ENCODE data around the gene IKZF1. TPM values are rescaled to one million over a fixed set of nuclear protein-coding genes. Genes with fewer than 3 reads are reported as not detected.

The IKZF1 gene
- total RNA-seq, 1 donor from 2014 or later, result 2.0 TPM

DNA sequence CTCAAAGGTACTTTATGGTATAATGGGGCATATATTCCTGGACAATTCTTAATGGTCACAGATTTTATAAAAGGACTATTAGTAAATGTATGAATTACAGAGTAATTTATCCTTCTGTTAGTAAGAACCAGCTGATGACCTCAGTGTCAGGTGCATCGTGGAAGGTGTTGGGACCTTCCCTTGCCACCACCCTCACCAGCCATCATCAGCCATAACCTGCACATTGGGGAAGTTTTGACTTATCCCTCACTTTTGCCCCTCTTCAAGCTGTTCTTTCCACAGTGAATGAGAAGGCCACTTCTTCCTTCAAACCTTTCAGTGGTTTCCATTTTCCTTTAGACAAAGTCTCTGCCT, 93.4 kb downstream of the IKZF1 start:
- peaks cover 4% of the 10 kb centered on the region for H3K27me3 Mint-ChIP-seq
- no peaks in the 10 kb centered on the region for H3K9me3 Mint-ChIP-seq
- no peaks in the 10 kb centered on the region for H3K36me3 Mint-ChIP-seq
- no peak overlapping the region for H3K27ac Mint-ChIP-seq
- H3K4me1 Mint-ChIP-seq (ENCODE audit: unreplicated experiment), result no peaks in the 10 kb centered on the region
- no peak for DNase-seq (ENCODE audit: extremely low spot score, unreplicated experiment)
- H3K4me3 Mint-ChIP-seq, result no peak overlapping the region
- TF ChIP-seq, protein P1, sequence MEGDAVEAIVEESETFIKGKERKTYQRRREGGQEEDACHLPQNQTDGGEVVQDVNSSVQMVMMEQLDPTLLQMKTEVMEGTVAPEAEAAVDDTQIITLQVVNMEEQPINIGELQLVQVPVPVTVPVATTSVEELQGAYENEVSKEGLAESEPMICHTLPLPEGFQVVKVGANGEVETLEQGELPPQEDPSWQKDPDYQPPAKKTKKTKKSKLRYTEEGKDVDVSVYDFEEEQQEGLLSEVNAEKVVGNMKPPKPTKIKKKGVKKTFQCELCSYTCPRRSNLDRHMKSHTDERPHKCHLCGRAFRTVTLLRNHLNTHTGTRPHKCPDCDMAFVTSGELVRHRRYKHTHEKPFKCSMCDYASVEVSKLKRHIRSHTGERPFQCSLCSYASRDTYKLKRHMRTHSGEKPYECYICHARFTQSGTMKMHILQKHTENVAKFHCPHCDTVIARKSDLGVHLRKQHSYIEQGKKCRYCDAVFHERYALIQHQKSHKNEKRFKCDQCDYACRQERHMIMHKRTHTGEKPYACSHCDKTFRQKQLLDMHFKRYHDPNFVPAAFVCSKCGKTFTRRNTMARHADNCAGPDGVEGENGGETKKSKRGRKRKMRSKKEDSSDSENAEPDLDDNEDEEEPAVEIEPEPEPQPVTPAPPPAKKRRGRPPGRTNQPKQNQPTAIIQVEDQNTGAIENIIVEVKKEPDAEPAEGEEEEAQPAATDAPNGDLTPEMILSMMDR (conservative IDR thresholded peaks at IDR 0.05), result no peak

DNA sequence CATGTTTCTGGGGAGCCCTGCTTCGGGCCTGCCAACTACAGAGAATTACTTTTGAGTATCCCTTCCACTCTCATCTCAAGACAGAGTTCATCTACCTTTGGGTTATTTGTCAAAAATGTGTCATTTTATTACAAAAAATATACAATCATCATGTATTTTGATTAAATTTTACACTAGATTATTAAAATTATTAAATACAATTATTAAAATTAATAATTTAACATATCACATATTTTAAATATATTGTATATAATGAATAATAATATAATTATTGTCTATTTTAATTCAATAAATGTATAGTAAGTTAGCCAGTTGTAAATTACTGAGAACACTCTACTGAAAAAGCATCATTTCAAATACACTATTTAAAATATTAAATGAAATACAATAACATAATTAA, 94.7 kb downstream of the IKZF1 start:
- no peaks in the 10 kb centered on the region for H3K4me1 Mint-ChIP-seq (ENCODE audit: unreplicated experiment)
- no peak overlapping the region for H3K4me3 Mint-ChIP-seq
- H3K27me3 Mint-ChIP-seq, result peaks cover 4% of the 10 kb centered on the region
- no peaks in the 10 kb centered on the region for H3K9me3 Mint-ChIP-seq
- H3K36me3 Mint-ChIP-seq, result no peaks in the 10 kb centered on the region
- no peak overlapping the region for H3K27ac Mint-ChIP-seq
- no peak for DNase-seq (ENCODE audit: extremely low spot score, unreplicated experiment)
- TF ChIP-seq, protein P1 (conservative IDR thresholded peaks at IDR 0.05), result no peak

DNA sequence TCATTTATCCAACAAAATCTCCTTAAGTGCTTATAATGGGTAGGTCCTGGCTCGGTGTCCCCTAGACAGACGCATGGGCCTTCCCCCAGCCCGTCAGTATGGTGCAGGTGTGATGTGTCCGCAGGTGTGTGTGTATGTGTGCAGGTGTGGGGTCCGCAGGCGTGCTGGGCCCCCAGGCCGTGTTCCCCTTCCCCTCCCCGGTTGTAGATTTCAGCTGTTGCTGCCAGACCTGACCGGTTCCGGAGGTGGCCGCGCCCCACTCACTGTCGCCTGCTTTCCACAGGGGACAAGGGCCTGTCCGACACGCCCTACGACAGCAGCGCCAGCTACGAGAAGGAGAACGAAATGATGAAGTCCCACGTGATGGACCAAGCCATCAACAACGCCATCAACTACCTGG, 95.1 kb downstream of the IKZF1 start:
- Mint-ChIP-seq H3K4me3 (no peak overlapping the region), H3K36me3 (no peaks in the 10 kb centered on the region), H3K9me3 (no peaks in the 10 kb centered on the region), H3K27me3 (peaks cover 4% of the 10 kb centered on the region), H3K27ac (no peak overlapping the region), H3K4me1 (ENCODE audit: unreplicated experiment) (no peaks in the 10 kb centered on the region)
- no peak for DNase-seq (ENCODE audit: extremely low spot score, unreplicated experiment)
- TF ChIP-seq, protein P1 (conservative IDR thresholded peaks at IDR 0.05), result no peak

DNA sequence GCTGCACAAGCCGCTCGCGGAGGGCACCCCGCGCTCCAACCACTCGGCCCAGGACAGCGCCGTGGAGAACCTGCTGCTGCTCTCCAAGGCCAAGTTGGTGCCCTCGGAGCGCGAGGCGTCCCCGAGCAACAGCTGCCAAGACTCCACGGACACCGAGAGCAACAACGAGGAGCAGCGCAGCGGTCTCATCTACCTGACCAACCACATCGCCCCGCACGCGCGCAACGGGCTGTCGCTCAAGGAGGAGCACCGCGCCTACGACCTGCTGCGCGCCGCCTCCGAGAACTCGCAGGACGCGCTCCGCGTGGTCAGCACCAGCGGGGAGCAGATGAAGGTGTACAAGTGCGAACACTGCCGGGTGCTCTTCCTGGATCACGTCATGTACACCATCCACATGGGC, 95.6 kb downstream of the IKZF1 start:
- Mint-ChIP-seq H3K4me3 (no peak overlapping the region), H3K9me3 (no peaks in the 10 kb centered on the region), H3K36me3 (no peaks in the 10 kb centered on the region), H3K27me3 (peaks cover 4% of the 10 kb centered on the region), H3K27ac (no peak overlapping the region), H3K4me1 (ENCODE audit: unreplicated experiment) (no peaks in the 10 kb centered on the region)
- DNase-seq (ENCODE audit: extremely low spot score, unreplicated experiment), result no peak
- TF ChIP-seq, protein P1 (conservative IDR thresholded peaks at IDR 0.05), result no peak

DNA sequence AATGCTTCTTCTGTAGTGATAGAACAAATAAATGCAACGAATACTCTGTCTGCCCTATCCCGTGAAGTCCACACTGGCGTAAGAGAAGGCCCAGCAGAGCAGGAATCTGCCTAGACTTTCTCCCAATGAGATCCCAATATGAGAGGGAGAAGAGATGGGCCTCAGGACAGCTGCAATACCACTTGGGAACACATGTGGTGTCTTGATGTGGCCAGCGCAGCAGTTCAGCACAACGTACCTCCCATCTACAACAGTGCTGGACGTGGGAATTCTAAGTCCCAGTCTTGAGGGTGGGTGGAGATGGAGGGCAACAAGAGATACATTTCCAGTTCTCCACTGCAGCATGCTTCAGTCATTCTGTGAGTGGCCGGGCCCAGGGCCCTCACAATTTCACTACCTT, 99.9 kb downstream of the IKZF1 start:
- no peak for DNase-seq (ENCODE audit: extremely low spot score, unreplicated experiment)
- no peak overlapping the region for H3K4me3 Mint-ChIP-seq
- no peaks in the 10 kb centered on the region for H3K36me3 Mint-ChIP-seq
- TF ChIP-seq, protein P1 (conservative IDR thresholded peaks at IDR 0.05), result no peak
- no peak overlapping the region for H3K27ac Mint-ChIP-seq
- no peaks in the 10 kb centered on the region for H3K4me1 Mint-ChIP-seq (ENCODE audit: unreplicated experiment)
- peaks cover 27% of the 10 kb centered on the region for H3K27me3 Mint-ChIP-seq
- no peaks in the 10 kb centered on the region for H3K9me3 Mint-ChIP-seq

- H3K4me1 Mint-ChIP-seq (ENCODE audit: unreplicated experiment), result no peaks in the 10 kb centered on the region
- H3K9me3 Mint-ChIP-seq, result no peaks in the 10 kb centered on the region
- H3K4me3 Mint-ChIP-seq, result no peak overlapping the region
- no peaks in the 10 kb centered on the region for H3K36me3 Mint-ChIP-seq
- H3K27ac Mint-ChIP-seq, result no peak overlapping the region
- DNase-seq (ENCODE audit: extremely low spot score, unreplicated experiment), result no peak
- TF ChIP-seq, protein P1 (conservative IDR thresholded peaks at IDR 0.05), result no peak
- peaks cover 27% of the 10 kb centered on the region for H3K27me3 Mint-ChIP-seq
Observed at GRCh38 chr7:50405221-50405620, 100.7 kb downstream of the IKZF1 start.

Measured in type B pancreatic cell (in vitro differentiated cells).